Activated CD8-positive, alpha-beta memory T cell treated with anti-CD3 and anti-CD28 coated beads, Interleukin-2, amount 10 ng/mL, durations not matched to agents 7 days and 5 days (primary cell): ENCODE data around the gene CENPB. TPM values are rescaled to one million over a fixed set of nuclear protein-coding genes. Genes with fewer than 3 reads are reported as not detected.

ENCODE experiments used
- ATAC-seq: fragments of 150-1000 bp; cut with Tn5 transposase; one replicate; pipeline ENCODE4 v1.10.0; 2021; ENCODE audit warnings: moderate library complexity
- CTCF ChIA-PET: fragments of 350-600 bp; sonication (Branson Sonifier 250); formaldehyde crosslinking; loops from one replicate; lab custom pipeline; 2021; ENCODE audit warnings: antibody characterized with exemption; lab: Charles Lee
- DNase-seq: peaks from one replicate; pipeline ENCODE4 v3.0.0-alpha.2; 2020
- H3K27ac Mint-ChIP-seq: one replicate; pipeline ENCODE4 v1.8.0; 2021; ENCODE audit warnings: mild to moderate bottlenecking, mixed read lengths
- H3K27me3 Mint-ChIP-seq: one replicate; pipeline ENCODE4 v1.8.0; 2021; ENCODE audit warnings: mixed read lengths
- H3K36me3 Mint-ChIP-seq: one replicate; pipeline ENCODE4 v1.8.0; 2021; ENCODE audit warnings: mild to moderate bottlenecking, mixed read lengths
- H3K4me1 Mint-ChIP-seq: one replicate; pipeline ENCODE4 v1.8.0; 2021; ENCODE audit warnings: mixed read lengths
- H3K4me3 Mint-ChIP-seq: one replicate; pipeline ENCODE4 v1.8.0; 2021; ENCODE audit warnings: mild to moderate bottlenecking, moderate library complexity, mixed read lengths
- H3K9me3 Mint-ChIP-seq: one replicate; pipeline ENCODE4 v1.8.0; 2022; ENCODE audit warnings: low read depth, mixed read lengths
- total RNA-seq, 2 experiments: library from RNA; stranded (reverse); gene quantifications; one replicate each; pipeline ENCODE4 v1.2.3, GENCODE V29; 2021

Gene CENPB
- total RNA-seq, 2 experiments from 2014 or later = 76.5 to 76.8 TPM

- Mint-ChIP-seq H3K4me1 (peaks cover 61% of the 10 kb centered on the region), H3K27ac (peak overlapping the region; percentile 56), H3K4me3 (no peak overlapping the region), H3K9me3 (no peaks in the 10 kb centered on the region), H3K36me3 (peaks cover 2% of the 10 kb centered on the region), H3K27me3 (no peaks in the 10 kb centered on the region)
- peak; percentile 61 for DNase-seq
- CTCF ChIA-PET = interaction anchor here (0.6 to 6.4 kb wide), 10 partner anchors 7 to 107 kb away, joined by 3 to 51 read pairs (median 7); partner anchors contain the start of genes CDC25B, MAVS and SPEF1
- no peak for ATAC-seq
Measured at GRCh38 chr20:3818155-3819151, 31.9 kb upstream of the CENPB start.

GRCh38 chr20:3815703-3816315 lies 29.3 kb upstream of the CENPB start:
- H3K27me3 Mint-ChIP-seq = no peaks in the 10 kb centered on the region
- H3K9me3 Mint-ChIP-seq = no peaks in the 10 kb centered on the region
- peaks cover 77% of the 10 kb centered on the region for H3K4me1 Mint-ChIP-seq
- H3K27ac Mint-ChIP-seq = peak overlapping the region; percentile 93
- CTCF ChIA-PET = interaction anchor here (1.0 to 6.4 kb wide), 6 partner anchors 15 to 257 kb away, joined by 3 to 51 read pairs (median 3); partner anchors contain the start of gene CDC25B
- H3K36me3 Mint-ChIP-seq = peaks cover 3% of the 10 kb centered on the region
- peak overlapping the region; percentile 58 for H3K4me3 Mint-ChIP-seq
- peak; percentile 22 for ATAC-seq
- DNase-seq = peak; percentile 87

GRCh38 chr20:3814928-3815495 lies 28.5 kb upstream of the CENPB start:
- H3K27ac Mint-ChIP-seq = peak overlapping the region; percentile 93
- H3K27me3 Mint-ChIP-seq = no peaks in the 10 kb centered on the region
- H3K36me3 Mint-ChIP-seq = peaks cover 3% of the 10 kb centered on the region
- no peaks in the 10 kb centered on the region for H3K9me3 Mint-ChIP-seq
- H3K4me3 Mint-ChIP-seq = no peak overlapping the region
- no peak for ATAC-seq
- no peak for DNase-seq
- CTCF ChIA-PET = interaction anchor here (0.7 to 6.4 kb wide), 4 partner anchors 14 to 47 kb away, joined by 3 to 51 read pairs (median 10); partner anchors contain the start of genes ADISSP and CDC25B
- peaks cover 84% of the 10 kb centered on the region for H3K4me1 Mint-ChIP-seq

GRCh38 chr20:3813848-3814581 lies 27.5 kb upstream of the CENPB start:
- CTCF ChIA-PET = interaction anchor here (0.8 to 3.4 kb wide), 5 partner anchors 14 to 79 kb away, joined by 3 to 16 read pairs (median 3); partner anchors contain the start of gene CDC25B
- peak; percentile 53 for DNase-seq
- H3K27ac Mint-ChIP-seq = peak overlapping the region; percentile 98
- H3K36me3 Mint-ChIP-seq = peaks cover 3% of the 10 kb centered on the region
- no peak overlapping the region for H3K4me3 Mint-ChIP-seq
- ATAC-seq = no peak
- no peaks in the 10 kb centered on the region for H3K9me3 Mint-ChIP-seq
- H3K27me3 Mint-ChIP-seq = no peaks in the 10 kb centered on the region
- H3K4me1 Mint-ChIP-seq = peaks cover 77% of the 10 kb centered on the region

GRCh38 chr20:3812975-3813847 lies 26.7 kb upstream of the CENPB start:
- H3K9me3 Mint-ChIP-seq = no peaks in the 10 kb centered on the region
- H3K27me3 Mint-ChIP-seq = no peaks in the 10 kb centered on the region
- DNase-seq (no peak), ATAC-seq (no peak)
- no peak overlapping the region for H3K4me3 Mint-ChIP-seq
- H3K36me3 Mint-ChIP-seq = peaks cover 3% of the 10 kb centered on the region
- CTCF ChIA-PET = interaction anchor here (0.8 to 3.4 kb wide), 5 partner anchors 13 to 80 kb away, joined by 3 to 16 read pairs (median 3); partner anchors contain the start of gene CDC25B
- peak overlapping the region; percentile 98 for H3K27ac Mint-ChIP-seq
- H3K4me1 Mint-ChIP-seq = peaks cover 70% of the 10 kb centered on the region

GRCh38 chr20:3812259-3812681 lies 25.7 kb upstream of the CENPB start:
- Mint-ChIP-seq H3K9me3 (no peaks in the 10 kb centered on the region), H3K4me3 (peak overlapping the region; percentile 69), H3K27me3 (no peaks in the 10 kb centered on the region), H3K27ac (peak overlapping the region; percentile 98), H3K36me3 (peaks cover 3% of the 10 kb centered on the region), H3K4me1 (peaks cover 69% of the 10 kb centered on the region)
- DNase-seq (no peak), ATAC-seq (no peak)
- CTCF ChIA-PET = interaction anchor here (1.0 to 3.4 kb wide), 2 partner anchors 9 to 17 kb away, joined by 10 to 16 read pairs; partner anchors contain the start of genes AP5S1 and CDC25B

- peak overlapping the region; percentile 98 for H3K27ac Mint-ChIP-seq
- ATAC-seq (peak; percentile 80), DNase-seq (peak; percentile 93)
- H3K27me3 Mint-ChIP-seq = no peaks in the 10 kb centered on the region
- peaks cover 5% of the 10 kb centered on the region for H3K36me3 Mint-ChIP-seq
- no peaks in the 10 kb centered on the region for H3K9me3 Mint-ChIP-seq
- H3K4me3 Mint-ChIP-seq = peak overlapping the region; percentile 69
- H3K4me1 Mint-ChIP-seq = peaks cover 71% of the 10 kb centered on the region
- CTCF ChIA-PET = interaction anchor here (0.8 to 3.4 kb wide), 8 partner anchors 8 to 54 kb away, joined by 3 to 16 read pairs (median 5); partner anchors contain the start of genes AP5S1 and CDC25B
Measured at GRCh38 chr20:3811467-3812258, 25.1 kb upstream of the CENPB start.

GRCh38 chr20:3808544-3808943 lies 22.0 kb upstream of the CENPB start:
- no peaks in the 10 kb centered on the region for H3K9me3 Mint-ChIP-seq
- no peak for ATAC-seq
- DNase-seq = no peak
- no peak overlapping the region for H3K27ac Mint-ChIP-seq
- H3K4me3 Mint-ChIP-seq = no peak overlapping the region
- no peaks in the 10 kb centered on the region for H3K27me3 Mint-ChIP-seq
- H3K36me3 Mint-ChIP-seq = peaks cover 31% of the 10 kb centered on the region
- CTCF ChIA-PET = no interaction called here
- H3K4me1 Mint-ChIP-seq = peaks cover 65% of the 10 kb centered on the region

GRCh38 chr20:3804781-3805180 lies 18.2 kb upstream of the CENPB start:
- H3K36me3 Mint-ChIP-seq = peaks cover 62% of the 10 kb centered on the region
- peaks cover 52% of the 10 kb centered on the region for H3K4me1 Mint-ChIP-seq
- H3K9me3 Mint-ChIP-seq = no peaks in the 10 kb centered on the region
- DNase-seq = no peak
- H3K27ac Mint-ChIP-seq = peak overlapping the region; percentile 1
- no peak for ATAC-seq
- no peak overlapping the region for H3K4me3 Mint-ChIP-seq
- no peaks in the 10 kb centered on the region for H3K27me3 Mint-ChIP-seq
- CTCF ChIA-PET = interaction anchor here (1.3 kb wide), 1 partner anchor 17 kb away, joined by 3 read pairs; no protein-coding TSS in a partner anchor

- Mint-ChIP-seq H3K9me3 (no peaks in the 10 kb centered on the region), H3K4me1 (peaks cover 57% of the 10 kb centered on the region), H3K36me3 (peaks cover 66% of the 10 kb centered on the region), H3K27ac (peak overlapping the region; percentile 2), H3K4me3 (no peak overlapping the region), H3K27me3 (no peaks in the 10 kb centered on the region)
- CTCF ChIA-PET = interaction anchor here (1.3 kb wide), 1 partner anchor 17 kb away, joined by 3 read pairs; no protein-coding TSS in a partner anchor
- DNase-seq (no peak), ATAC-seq (no peak)
Measured at GRCh38 chr20:3804254-3804751, 17.8 kb upstream of the CENPB start.

GRCh38 chr20:3803854-3804253 lies 17.3 kb upstream of the CENPB start:
- H3K9me3 Mint-ChIP-seq = no peaks in the 10 kb centered on the region
- H3K36me3 Mint-ChIP-seq = peaks cover 70% of the 10 kb centered on the region
- DNase-seq = no peak
- CTCF ChIA-PET = no interaction called here
- H3K27me3 Mint-ChIP-seq = no peaks in the 10 kb centered on the region
- peak overlapping the region; percentile 25 for H3K27ac Mint-ChIP-seq
- no peak overlapping the region for H3K4me3 Mint-ChIP-seq
- no peak for ATAC-seq
- H3K4me1 Mint-ChIP-seq = peaks cover 61% of the 10 kb centered on the region
